K562 (cell line): ENCODE measurements around the gene POLE2. TPM values are rescaled to one million over a fixed set of nuclear protein-coding genes. Genes with fewer than 3 reads are reported as not detected.

Source experiments
- AFF1 ChIP-seq, 2 experiments: fragments of 450-650 bp; IDR thresholded peaks; 2 replicates each; pipeline ENCODE4 v1.6.1; 2018; ENCODE audit warnings: mild to moderate bottlenecking in 2 of 2, low read depth in 1 of 2; ENCODE audit not compliant: partially characterized antibody in 2 of 2
- BHLHE40 ChIP-seq: IDR thresholded peaks from 2 replicates; pipeline ENCODE4 v1.6.1; 2011; ENCODE audit warnings: low read length, improper control_type of control experiment
- POLR2B ChIP-seq: fragments of 450-650 bp; IDR thresholded peaks from 2 replicates; pipeline ENCODE4 v1.6.1; 2018; ENCODE audit warnings: low read depth; ENCODE audit not compliant: partially characterized antibody
- RAD21 ChIP-seq, 2 experiments: fragments of 250-450 bp in 1 of 2; fragments of 450-650 bp in 1 of 2; sonication (Bioruptor Pico) in 1 of 2; formaldehyde crosslinking in 1 of 2; IDR thresholded peaks in 1 of 2; conservative IDR thresholded peaks in 1 of 2; 2 replicates each; pipeline versions ENCODE4 v1.4.0 to v1.8.0; 2020 to 2022; ENCODE audit warnings: mild to moderate bottlenecking in 2 of 2, moderate library complexity in 1 of 2
- STAT6 ChIP-seq: sonication (generic); formaldehyde crosslinking; IDR thresholded peaks from 2 replicates; pipeline ENCODE4 v1.8.1; 2023; ENCODE audit warnings: mild to moderate bottlenecking, missing genetic modification reagents
- XRCC3 ChIP-seq: fragments of 450-650 bp; IDR thresholded peaks from 2 replicates; pipeline ENCODE4 v1.6.1; 2017; ENCODE audit warnings: mild to moderate bottlenecking, moderate library complexity
- polyA plus RNA-seq, 8 experiments: library from polyadenylated mRNA; depleted of rRNA in 4 of 8; stranded (reverse) in 5 of 8; unstranded in 3 of 8; fragments of >200 nt; fragmentation: Nextera tagmentation in 2 of 8; fragmentation: Illumina TruSeq in 1 of 8; extraction: Ambion mirVana in 2 of 8; extraction: Trizol in 1 of 8; gene quantifications; 2 replicates each; pipeline versions ENCODE4 v1.2.1 to v1.2.3, GENCODE V29; 2011 to 2014; ENCODE audit warnings: inconsistent platforms in 1 of 8, missing spikeins in 1 of 8
- total RNA-seq, 7 experiments: library from RNA; depleted of rRNA in 6 of 7; stranded (reverse); fragments of >200 nt in 6 of 7; fragmentation: Illumina TruSeq in 2 of 7; extraction: Trizol in 2 of 7; gene quantifications; 2 replicates each; pipeline versions ENCODE4 v1.2.1 to v1.2.3, GENCODE V29; 2011 to 2021; ENCODE audit warnings: low replicate concordance in 1 of 7
- TF ChIP-seq, protein P1 (sequence below), 2 experiments: fragments of 450-650 bp; IDR thresholded peaks; 2 replicates each; pipeline ENCODE4 v1.6.1; 2016; ENCODE audit warnings: mild to moderate bottlenecking in 2 of 2, borderline replicate concordance in 1 of 2, low read depth in 1 of 2, moderate library complexity in 1 of 2
- TF ChIP-seq, protein P2 (sequence below): sonication (generic); formaldehyde crosslinking; IDR thresholded peaks from 2 replicates; pipeline ENCODE4 v1.8.0; 2023; ENCODE audit warnings: mild to moderate bottlenecking, missing genetic modification reagents

POLE2 gene
- total and polyA plus RNA-seq, 9 of the 15 experiments (the other 6 are each of a cell fraction or from before 2014, with no cell fraction given) = 30.7 to 78.4 (median 55.4) TPM

DNA sequence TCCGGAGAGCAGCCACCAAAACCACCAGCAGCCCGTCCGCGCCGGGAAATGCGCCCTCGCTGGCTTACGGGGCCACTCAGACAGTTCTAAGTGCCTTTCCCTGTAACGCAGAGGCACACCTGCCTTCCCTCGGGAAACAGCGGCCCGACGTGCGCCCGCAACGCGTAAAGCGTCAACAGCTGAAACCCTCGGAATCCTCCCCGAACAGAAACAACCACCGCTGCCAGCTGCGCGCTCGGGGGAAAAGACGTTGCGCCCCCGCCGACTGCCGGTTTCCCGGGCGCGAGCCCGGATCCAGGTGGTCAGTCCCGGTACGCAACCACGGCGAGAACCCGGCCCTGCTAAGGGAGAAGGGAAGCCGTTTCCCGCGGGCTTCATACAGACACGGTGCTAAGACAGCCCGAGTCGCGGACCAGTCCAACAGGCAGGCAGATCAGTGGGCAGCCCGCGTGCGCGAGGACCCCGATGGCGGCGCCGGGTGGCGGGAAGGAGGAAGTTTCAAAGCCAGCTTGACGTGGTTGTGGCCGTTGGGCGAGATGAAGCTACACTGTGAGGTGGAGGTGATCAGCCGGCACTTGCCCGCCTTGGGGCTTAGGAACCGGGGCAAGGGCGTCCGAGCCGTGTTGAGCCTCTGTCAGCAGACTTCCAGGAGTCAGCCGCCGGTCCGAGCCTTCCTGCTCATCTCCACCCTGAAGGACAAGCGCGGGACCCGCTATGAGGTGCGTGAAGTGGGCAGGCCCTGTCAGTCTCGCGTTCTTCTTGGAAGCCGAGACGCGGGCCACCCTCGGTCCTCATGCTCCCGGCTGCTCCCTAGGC is 89.3 kb downstream of the POLE2 start, which contains the start of gene LRR1 (continued):
- TF ChIP-seq, protein P1, sequence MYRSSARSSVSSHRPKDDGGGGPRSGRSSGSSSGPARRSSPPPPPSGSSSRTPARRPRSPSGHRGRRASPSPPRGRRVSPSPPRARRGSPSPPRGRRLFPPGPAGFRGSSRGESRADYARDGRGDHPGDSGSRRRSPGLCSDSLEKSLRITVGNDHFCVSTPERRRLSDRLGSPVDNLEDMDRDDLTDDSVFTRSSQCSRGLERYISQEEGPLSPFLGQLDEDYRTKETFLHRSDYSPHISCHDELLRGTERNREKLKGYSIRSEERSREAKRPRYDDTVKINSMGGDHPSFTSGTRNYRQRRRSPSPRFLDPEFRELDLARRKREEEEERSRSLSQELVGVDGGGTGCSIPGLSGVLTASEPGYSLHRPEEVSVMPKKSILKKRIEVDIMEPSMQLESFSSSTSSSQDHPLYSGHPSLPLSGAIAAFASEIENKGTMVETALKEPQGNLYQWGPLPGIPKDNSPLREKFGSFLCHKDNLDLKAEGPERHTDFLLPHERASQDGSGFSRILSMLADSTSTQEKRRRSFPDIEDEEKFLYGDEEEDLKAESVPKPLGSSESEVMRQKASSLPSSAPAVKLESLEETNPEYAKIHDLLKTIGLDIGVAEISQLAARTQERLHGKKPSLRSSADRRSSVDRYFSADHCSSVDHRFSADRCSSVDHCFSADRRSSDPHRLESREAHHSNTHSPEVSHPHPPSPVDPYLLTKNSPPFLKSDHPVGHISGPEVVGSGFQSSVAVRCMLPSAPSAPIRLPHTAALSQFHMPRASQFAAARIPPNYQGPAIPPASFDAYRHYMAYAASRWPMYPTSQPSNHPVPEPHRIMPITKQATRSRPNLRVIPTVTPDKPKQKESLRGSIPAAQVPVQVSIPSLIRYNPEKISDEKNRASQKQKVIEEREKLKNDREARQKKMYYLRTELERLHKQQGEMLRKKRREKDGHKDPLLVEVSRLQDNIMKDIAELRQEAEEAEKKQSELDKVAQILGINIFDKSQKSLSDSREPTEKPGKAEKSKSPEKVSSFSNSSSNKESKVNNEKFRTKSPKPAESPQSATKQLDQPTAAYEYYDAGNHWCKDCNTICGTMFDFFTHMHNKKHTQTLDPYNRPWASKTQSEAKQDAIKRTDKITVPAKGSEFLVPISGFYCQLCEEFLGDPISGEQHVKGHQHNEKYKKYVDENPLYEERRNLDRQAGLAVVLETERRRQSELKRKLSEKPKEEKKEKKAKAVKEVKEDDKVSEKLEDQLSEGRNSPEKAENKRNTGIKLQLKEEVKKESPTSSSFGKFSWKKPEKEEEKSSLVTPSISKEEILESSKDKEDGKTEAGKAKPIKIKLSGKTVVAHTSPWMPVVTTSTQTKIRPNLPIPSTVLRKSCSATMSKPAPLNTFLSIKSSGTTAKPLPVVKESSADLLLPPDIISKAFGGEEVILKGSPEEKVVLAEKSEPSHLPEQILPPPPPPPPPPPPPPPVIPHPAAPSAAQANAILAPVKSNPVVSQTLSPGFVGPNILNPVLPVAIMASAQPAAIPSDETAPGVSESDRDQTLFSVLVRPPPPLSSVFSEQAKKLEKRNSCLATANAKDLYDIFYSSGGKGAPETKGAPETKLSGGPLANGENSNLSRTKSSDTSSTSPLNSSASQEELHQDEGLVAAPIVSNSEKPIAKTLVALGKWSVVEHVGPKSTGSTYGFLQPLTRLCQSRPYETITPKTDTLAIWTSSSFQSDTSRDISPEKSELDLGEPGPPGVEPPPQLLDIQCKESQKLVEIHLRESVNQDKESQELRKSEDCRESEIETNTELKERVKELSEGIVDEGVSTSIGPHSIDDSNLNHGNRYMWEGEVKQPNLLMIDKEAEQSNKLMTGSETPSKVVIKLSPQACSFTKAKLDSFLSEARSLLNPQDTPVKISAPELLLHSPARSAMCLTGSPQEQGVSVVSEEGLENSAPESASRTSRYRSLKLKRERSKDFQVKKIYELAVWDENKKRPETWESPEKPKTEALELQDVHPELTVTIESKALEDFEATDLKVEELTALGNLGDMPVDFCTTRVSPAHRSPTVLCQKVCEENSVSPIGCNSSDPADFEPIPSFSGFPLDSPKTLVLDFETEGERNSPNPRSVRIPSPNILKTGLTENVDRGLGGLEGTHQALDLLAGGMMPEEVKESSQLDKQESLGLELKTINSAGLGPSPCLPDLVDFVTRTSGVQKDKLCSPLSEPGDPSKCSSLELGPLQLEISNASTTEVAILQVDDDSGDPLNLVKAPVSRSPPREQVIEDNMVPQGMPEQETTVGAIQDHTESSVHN (IDR thresholded peaks at IDR 0.05; ENCODE audit: borderline replicate concordance in 1 of 2, low read depth in 1 of 2) = no peak
- TF ChIP-seq AFF1 (IDR thresholded peaks at IDR 0.05; ENCODE audit: low read depth in 1 of 2, partially characterized antibody in 2 of 2) (peak in 1 of 2 experiments; percentile 41), XRCC3 (no peak), STAT6 (CRISPR knock-in tag) (no peak), BHLHE40 (0 out of 2 replicates have a peak, but pooled peaks have one; percentile 1), RAD21 (CRISPR knock-in tag; conservative IDR thresholded peaks at IDR 0.05 in 1 of 2, IDR thresholded peaks at IDR 0.05 in 1 of 2) (no peak), POLR2B (peak; percentile 82)
- TF ChIP-seq, protein P2, sequence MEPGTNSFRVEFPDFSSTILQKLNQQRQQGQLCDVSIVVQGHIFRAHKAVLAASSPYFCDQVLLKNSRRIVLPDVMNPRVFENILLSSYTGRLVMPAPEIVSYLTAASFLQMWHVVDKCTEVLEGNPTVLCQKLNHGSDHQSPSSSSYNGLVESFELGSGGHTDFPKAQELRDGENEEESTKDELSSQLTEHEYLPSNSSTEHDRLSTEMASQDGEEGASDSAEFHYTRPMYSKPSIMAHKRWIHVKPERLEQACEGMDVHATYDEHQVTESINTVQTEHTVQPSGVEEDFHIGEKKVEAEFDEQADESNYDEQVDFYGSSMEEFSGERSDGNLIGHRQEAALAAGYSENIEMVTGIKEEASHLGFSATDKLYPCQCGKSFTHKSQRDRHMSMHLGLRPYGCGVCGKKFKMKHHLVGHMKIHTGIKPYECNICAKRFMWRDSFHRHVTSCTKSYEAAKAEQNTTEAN (CRISPR knock-in tag) = no peak
